Measurements from ENCODE around the gene CNTNAP2.

CNTNAP2 gene

GRCh38 chr7:147308539-147308938 is 1191.9 kb downstream of the CNTNAP2 start:
- no peak overlapping the region for H3K4me2 ChIP-seq (ENCODE audit: low read depth, low read length, poor library complexity, severe bottlenecking)
- TF ChIP-seq EZH2phosphoT487 (conservative IDR thresholded peaks at IDR 0.05; ENCODE audit: low read length), result no peak
- TF ChIP-seq, protein P1, sequence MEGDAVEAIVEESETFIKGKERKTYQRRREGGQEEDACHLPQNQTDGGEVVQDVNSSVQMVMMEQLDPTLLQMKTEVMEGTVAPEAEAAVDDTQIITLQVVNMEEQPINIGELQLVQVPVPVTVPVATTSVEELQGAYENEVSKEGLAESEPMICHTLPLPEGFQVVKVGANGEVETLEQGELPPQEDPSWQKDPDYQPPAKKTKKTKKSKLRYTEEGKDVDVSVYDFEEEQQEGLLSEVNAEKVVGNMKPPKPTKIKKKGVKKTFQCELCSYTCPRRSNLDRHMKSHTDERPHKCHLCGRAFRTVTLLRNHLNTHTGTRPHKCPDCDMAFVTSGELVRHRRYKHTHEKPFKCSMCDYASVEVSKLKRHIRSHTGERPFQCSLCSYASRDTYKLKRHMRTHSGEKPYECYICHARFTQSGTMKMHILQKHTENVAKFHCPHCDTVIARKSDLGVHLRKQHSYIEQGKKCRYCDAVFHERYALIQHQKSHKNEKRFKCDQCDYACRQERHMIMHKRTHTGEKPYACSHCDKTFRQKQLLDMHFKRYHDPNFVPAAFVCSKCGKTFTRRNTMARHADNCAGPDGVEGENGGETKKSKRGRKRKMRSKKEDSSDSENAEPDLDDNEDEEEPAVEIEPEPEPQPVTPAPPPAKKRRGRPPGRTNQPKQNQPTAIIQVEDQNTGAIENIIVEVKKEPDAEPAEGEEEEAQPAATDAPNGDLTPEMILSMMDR (IDR thresholded peaks at IDR 0.05; ENCODE audit: insufficient read depth, low read length, poor library complexity, severe bottlenecking), result no peak
- H3K79me2 ChIP-seq (ENCODE audit: insufficient read depth, low read length), result no peaks in the 10 kb centered on the region
- H3K9me2 ChIP-seq (replicated peaks; ENCODE audit: insufficient read depth, low read length), result no peaks in the 10 kb centered on the region
- H3F3A ChIP-seq (ENCODE audit: insufficient read depth), result no peaks in the 10 kb centered on the region
- no peak overlapping the region for H2AFZ ChIP-seq (ENCODE audit: low read depth, low read length, severe bottlenecking)
- H4K20me1 ChIP-seq (ENCODE audit: low read depth, low read length), result no peaks in the 10 kb centered on the region
- H3K27me3 ChIP-seq (ENCODE audit: low read length), result no peaks in the 10 kb centered on the region
- no peak overlapping the region for H3K27ac ChIP-seq (ENCODE audit: low read depth, low read length)
- H3K4me3 ChIP-seq (ENCODE audit: insufficient read depth, low read length, poor library complexity, severe bottlenecking), result no peak overlapping the region
- H3K36me3 ChIP-seq (ENCODE audit: low read length), result no peaks in the 10 kb centered on the region
- H3K9ac ChIP-seq (ENCODE audit: low read length), result no peak overlapping the region
- H3K9me3 ChIP-seq (ENCODE audit: insufficient read depth, low read length), result no peaks in the 10 kb centered on the region

DNA sequence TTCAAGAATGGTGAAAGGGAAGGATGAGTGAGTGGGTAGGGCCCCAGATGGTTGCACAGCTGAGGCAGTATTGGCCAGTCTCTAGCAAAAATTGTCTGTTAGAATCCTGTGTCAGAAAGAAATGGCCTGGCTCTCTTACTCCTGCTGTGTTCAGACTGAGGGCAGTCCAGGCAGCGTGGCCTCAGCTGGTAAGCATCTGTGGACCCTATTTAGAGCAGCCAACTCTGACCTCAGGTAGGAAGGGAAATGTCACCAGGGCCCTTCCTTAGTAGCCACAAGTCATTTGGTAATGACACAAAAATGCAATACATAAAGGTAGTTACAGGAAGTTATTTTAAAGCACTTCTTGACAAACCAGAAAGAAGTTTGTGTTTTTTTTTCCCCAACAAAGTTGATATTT is 1194.7 kb downstream of the CNTNAP2 start:
- TF ChIP-seq, protein P1 (IDR thresholded peaks at IDR 0.05; ENCODE audit: insufficient read depth, low read length, poor library complexity, severe bottlenecking), result no peak
- no peak for TF ChIP-seq EZH2phosphoT487 (conservative IDR thresholded peaks at IDR 0.05; ENCODE audit: low read length)
- H3K27ac ChIP-seq (ENCODE audit: low read depth, low read length), result no peak overlapping the region
- no peak overlapping the region for H3K4me3 ChIP-seq (ENCODE audit: insufficient read depth, low read length, poor library complexity, severe bottlenecking)
- H3K36me3 ChIP-seq (ENCODE audit: low read length), result no peaks in the 10 kb centered on the region
- H3K79me2 ChIP-seq (ENCODE audit: insufficient read depth, low read length), result no peaks in the 10 kb centered on the region
- no peak overlapping the region for H3K9ac ChIP-seq (ENCODE audit: low read length)
- no peaks in the 10 kb centered on the region for H3F3A ChIP-seq (ENCODE audit: insufficient read depth)
- H3K9me2 ChIP-seq (replicated peaks; ENCODE audit: insufficient read depth, low read length), result no peaks in the 10 kb centered on the region
- no peak overlapping the region for H2AFZ ChIP-seq (ENCODE audit: low read depth, low read length, severe bottlenecking)
- no peaks in the 10 kb centered on the region for H3K27me3 ChIP-seq (ENCODE audit: low read length)
- no peaks in the 10 kb centered on the region for H4K20me1 ChIP-seq (ENCODE audit: low read depth, low read length)
- no peak overlapping the region for H3K4me2 ChIP-seq (ENCODE audit: low read depth, low read length, poor library complexity, severe bottlenecking)
- no peaks in the 10 kb centered on the region for H3K9me3 ChIP-seq (ENCODE audit: insufficient read depth, low read length)

DNA sequence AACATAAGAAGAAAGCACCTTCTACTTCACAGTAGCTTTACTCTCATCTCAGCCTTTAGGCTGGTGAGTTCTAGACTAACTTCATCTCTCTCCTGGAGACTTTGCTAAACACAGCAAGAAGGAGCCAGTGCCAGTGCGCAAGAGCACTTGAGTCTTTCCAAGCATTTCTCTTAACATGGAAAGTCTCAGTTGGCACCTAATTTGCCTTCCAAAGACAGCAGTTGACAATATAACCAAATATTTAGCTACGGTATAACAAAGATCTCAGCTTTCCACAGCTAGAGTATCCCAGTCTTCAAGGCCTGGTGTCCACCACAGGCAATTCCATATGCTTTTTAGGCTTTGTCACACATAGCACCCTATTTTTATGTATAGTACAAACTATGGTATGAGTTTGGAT is 1204.9 kb downstream of the CNTNAP2 start:
- no peaks in the 10 kb centered on the region for H4K20me1 ChIP-seq (ENCODE audit: low read depth, low read length)
- H3K9ac ChIP-seq (ENCODE audit: low read length), result no peak overlapping the region
- no peak for TF ChIP-seq EZH2phosphoT487 (conservative IDR thresholded peaks at IDR 0.05; ENCODE audit: low read length)

GRCh38 chr7:147332988-147333387 is 1216.4 kb downstream of the CNTNAP2 start:
- Histone ChIP-seq H3K27ac (ENCODE audit: low read depth, low read length) (no peak overlapping the region), H3K27me3 (ENCODE audit: low read length) (no peaks in the 10 kb centered on the region), H3F3A (ENCODE audit: insufficient read depth) (no peaks in the 10 kb centered on the region), H3K4me2 (ENCODE audit: low read depth, low read length, poor library complexity, severe bottlenecking) (no peak overlapping the region), H2AFZ (ENCODE audit: low read depth, low read length, severe bottlenecking) (no peak overlapping the region), H3K79me2 (ENCODE audit: insufficient read depth, low read length) (no peaks in the 10 kb centered on the region), H3K9ac (ENCODE audit: low read length) (no peak overlapping the region), H3K9me2 (replicated peaks; ENCODE audit: insufficient read depth, low read length) (no peaks in the 10 kb centered on the region), H3K9me3 (ENCODE audit: insufficient read depth, low read length) (no peaks in the 10 kb centered on the region), H3K4me3 (ENCODE audit: insufficient read depth, low read length, poor library complexity, severe bottlenecking) (no peak overlapping the region), H3K36me3 (ENCODE audit: low read length) (no peaks in the 10 kb centered on the region), H4K20me1 (ENCODE audit: low read depth, low read length) (no peaks in the 10 kb centered on the region)
- no peak for TF ChIP-seq EZH2phosphoT487 (conservative IDR thresholded peaks at IDR 0.05; ENCODE audit: low read length)
- TF ChIP-seq, protein P1 (IDR thresholded peaks at IDR 0.05; ENCODE audit: insufficient read depth, low read length, poor library complexity, severe bottlenecking), result no peak

More for the DNA sequence above, 1204.9 kb downstream of the CNTNAP2 start:
- H3K4me2 ChIP-seq (ENCODE audit: low read depth, low read length, poor library complexity, severe bottlenecking), result no peak overlapping the region
- H3K27ac ChIP-seq (ENCODE audit: low read depth, low read length), result no peak overlapping the region
- H3F3A ChIP-seq (ENCODE audit: insufficient read depth), result no peaks in the 10 kb centered on the region
- H2AFZ ChIP-seq (ENCODE audit: low read depth, low read length, severe bottlenecking), result no peak overlapping the region
- no peaks in the 10 kb centered on the region for H3K9me2 ChIP-seq (replicated peaks; ENCODE audit: insufficient read depth, low read length)
- H3K36me3 ChIP-seq (ENCODE audit: low read length), result no peaks in the 10 kb centered on the region
- H3K9me3 ChIP-seq (ENCODE audit: insufficient read depth, low read length), result no peaks in the 10 kb centered on the region
- no peak overlapping the region for H3K4me3 ChIP-seq (ENCODE audit: insufficient read depth, low read length, poor library complexity, severe bottlenecking)
- no peaks in the 10 kb centered on the region for H3K79me2 ChIP-seq (ENCODE audit: insufficient read depth, low read length)
- H3K27me3 ChIP-seq (ENCODE audit: low read length), result no peaks in the 10 kb centered on the region
